ENCODE measurements around the gene EVI5L. TPM values are rescaled to one million over a fixed set of nuclear protein-coding genes. Genes with fewer than 3 reads are reported as not detected.

Gene EVI5L
- total and polyA plus RNA-seq, 2 of the 13 experiments (the other 11 are each of a cell fraction or from before 2014, with no cell fraction given), result 1.7 to 2.4 TPM

- TF ChIP-seq ZNF704 (CRISPR knock-in tag; IDR thresholded peaks at IDR 0.05; ENCODE audit: borderline replicate concordance) (peak; percentile 86; the same call in 1 of the 2 replicates), ZNF207 (IDR thresholded peaks at IDR 0.05; ENCODE audit: borderline replicate concordance) (no peak), ZNF597 (CRISPR knock-in tag; IDR thresholded peaks at IDR 0.05) (no peak), ZBTB7B (CRISPR knock-in tag; IDR thresholded peaks at IDR 0.05) (peak; percentile 62; the same call in 1 of the 2 replicates), EEA1 (CRISPR knock-in tag; IDR thresholded peaks at IDR 0.05; ENCODE audit: borderline replicate concordance) (peak; percentile 71; the same call in 1 of the 2 replicates), PHF8 (CRISPR knock-in tag; IDR thresholded peaks at IDR 0.05) (peak; percentile 69), ZNF75D (CRISPR knock-in tag; IDR thresholded peaks at IDR 0.05; ENCODE audit: borderline replicate concordance) (no peak; the same call in 1 of the 2 replicates), RXRB (CRISPR knock-in tag; IDR thresholded peaks at IDR 0.05; ENCODE audit: borderline replicate concordance) (peak; percentile 69; the same call in 1 of the 2 replicates), ZBTB8A (CRISPR knock-in tag; IDR thresholded peaks at IDR 0.05; ENCODE audit: borderline replicate concordance, low read depth) (no peak), ZNF547 (CRISPR knock-in tag; IDR thresholded peaks at IDR 0.05) (peak; percentile 98), ZNF746 (CRISPR knock-in tag; IDR thresholded peaks at IDR 0.05) (0 out of 2 replicates have a peak, but pooled peaks have one; percentile 36), SKI (IDR thresholded peaks at IDR 0.05; ENCODE audit: partially characterized antibody) (peak; percentile 15), HNRNPL (IDR thresholded peaks at IDR 0.05; ENCODE audit: low read depth, low read length) (peak; percentile 65; the same call in 1 of the 2 replicates), ZFP36 (IDR thresholded peaks at IDR 0.05; ENCODE audit: borderline replicate concordance, low read depth, low read length, partially characterized antibody) (no peak), SRF (IDR thresholded peaks at IDR 0.05; ENCODE audit: low read depth, low read length) (no peak), ZBTB43 (CRISPR knock-in tag; conservative IDR thresholded peaks at IDR 0.05) (peak; percentile 86), MYPOP (CRISPR knock-in tag; IDR thresholded peaks at IDR 0.05) (peak; percentile 81; the same call in 1 of the 2 replicates), REXO4 (CRISPR knock-in tag; IDR thresholded peaks at IDR 0.05; ENCODE audit: borderline replicate concordance) (0 out of 2 replicates have a peak, but pooled peaks have one; percentile 4), ZGPAT (CRISPR knock-in tag; IDR thresholded peaks at IDR 0.05) (peak; percentile 90; the same call in 1 of the 2 replicates), SPEN (CRISPR knock-in tag; IDR thresholded peaks at IDR 0.05; ENCODE audit: low read depth) (peak; percentile 91)
Observed at GRCh38 chr19:7903244-7904073, 73.4 kb downstream of the EVI5L start, which contains the start of gene MAP2K7 (continued).
